HG03460 (cell line): ENCODE measurements around the gene B3GNT9.

Experiments
- ATAC-seq: cut with Tn5 transposase; IDR thresholded peaks from one replicate; pipeline ENCODE4 v1.9.1; 2021; ENCODE audit not compliant: unreplicated experiment

B3GNT9 gene

DNA sequence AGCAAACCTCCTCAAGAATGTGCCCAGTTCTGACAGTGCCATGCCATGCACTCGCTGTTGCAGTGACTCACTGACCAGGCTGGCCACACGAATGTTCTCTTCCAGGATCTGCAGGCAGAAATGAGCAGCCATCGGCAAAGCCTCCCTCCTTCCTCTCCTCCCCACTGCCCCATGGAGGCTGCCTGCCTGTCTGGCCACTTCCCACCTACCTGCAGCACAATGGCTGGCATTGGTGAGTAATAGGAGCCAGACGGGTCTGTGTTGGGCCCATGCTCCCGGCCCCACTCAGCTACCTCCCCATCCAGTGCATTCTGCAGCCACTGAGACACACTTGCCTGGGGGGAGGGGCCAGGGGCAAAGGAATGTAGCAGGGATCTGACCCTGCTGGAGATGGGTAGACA is 35.8 kb upstream of the B3GNT9 start:
- ATAC-seq, result no peak

DNA sequence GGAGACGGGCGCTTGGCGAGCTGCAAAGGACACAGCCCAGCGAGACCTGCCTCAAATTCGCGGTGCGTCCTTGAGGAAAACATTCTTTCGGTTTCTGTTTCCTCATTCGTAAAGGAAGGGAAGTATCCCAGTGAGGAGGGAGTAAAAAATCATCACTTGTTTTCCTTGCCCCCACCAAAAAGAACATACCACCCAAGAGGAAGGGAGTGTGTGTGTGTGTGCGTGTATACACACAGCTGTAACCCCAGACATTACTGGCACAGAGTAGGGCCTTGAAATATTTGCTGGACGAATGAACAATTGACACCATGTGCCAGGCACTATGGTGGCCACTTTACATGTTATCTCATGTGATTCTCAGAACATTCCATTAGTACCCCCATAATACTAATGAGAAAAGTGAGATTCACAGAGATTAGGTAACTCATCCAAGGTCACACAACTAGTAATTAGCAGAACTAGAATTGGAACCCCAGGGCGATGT is 34.9 kb upstream of the B3GNT9 start:
- no peak for ATAC-seq

DNA sequence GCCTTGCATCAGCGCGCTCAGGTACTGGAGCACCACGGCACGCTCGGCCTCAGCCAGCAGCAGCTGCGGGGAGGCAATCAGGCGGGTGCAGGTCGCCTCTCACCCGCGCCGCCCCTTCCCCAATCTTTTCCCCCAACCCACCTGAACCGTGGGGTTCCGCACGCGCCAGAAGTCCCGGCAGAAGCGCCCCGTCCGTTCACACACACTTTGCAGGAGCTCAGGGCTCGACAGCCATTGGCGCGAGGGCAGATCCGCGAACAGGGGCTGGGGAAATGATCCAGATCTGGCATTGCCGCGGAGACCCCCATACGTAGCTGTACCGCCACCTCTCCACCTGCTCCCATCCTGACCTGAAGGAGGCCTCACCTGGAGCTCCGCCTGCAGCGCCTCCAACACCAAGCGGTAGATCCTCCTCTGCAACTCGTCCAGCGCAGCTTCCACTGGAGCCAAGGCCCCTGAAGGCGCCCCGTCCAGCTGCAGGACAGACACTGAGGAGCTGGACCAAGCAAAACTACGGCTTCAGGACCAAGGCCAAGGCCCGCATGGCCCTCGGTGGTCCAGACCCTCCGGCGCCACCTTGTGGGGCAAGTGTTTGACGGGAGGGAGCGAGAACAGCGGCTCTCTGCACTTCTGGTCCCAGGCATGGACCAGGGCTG is 34.3 kb upstream of the B3GNT9 start:
- no peak for ATAC-seq

DNA sequence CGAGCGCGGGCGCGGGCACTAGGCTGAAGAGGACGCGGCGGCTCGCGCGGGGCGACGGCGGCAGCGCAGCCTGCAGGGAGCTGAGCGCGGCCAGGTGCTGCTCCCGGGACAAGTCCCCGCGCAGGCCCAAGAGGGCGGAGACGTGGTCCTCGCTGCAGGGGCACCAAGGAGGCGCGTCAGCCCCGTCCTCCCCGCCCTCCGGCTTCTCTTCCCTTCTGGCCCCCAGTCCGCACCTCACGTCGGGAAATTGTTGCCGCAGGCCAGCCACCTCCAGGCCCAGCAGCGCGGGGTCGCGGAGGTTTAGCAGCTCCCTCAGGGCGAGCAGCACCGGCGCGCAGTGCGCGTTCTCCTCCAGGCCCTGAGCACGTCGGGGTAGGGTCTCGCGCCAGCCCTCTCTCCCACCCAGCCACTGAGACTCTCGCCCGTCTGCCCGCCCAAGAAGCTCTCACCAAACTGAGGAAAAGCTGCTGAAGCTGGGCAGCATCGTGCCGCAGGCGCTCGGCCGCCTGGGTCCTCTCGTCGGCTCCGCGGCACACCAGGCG is 33.7 kb upstream of the B3GNT9 start:
- ATAC-seq, result peak; percentile 3

GRCh38 chr16:67183627-67184452 is 33.0 kb upstream of the B3GNT9 start, which contains the start of gene MATCAP1:
MATCAP1 (minus strand) TSS chr16:67183963; CDS start chr16:67180610, 3,353 bp downstream.
- ATAC-seq, result peak; percentile 91

- no peak for ATAC-seq
Observed at GRCh38 chr16:67183284-67183626, 32.5 kb upstream of the B3GNT9 start.

DNA sequence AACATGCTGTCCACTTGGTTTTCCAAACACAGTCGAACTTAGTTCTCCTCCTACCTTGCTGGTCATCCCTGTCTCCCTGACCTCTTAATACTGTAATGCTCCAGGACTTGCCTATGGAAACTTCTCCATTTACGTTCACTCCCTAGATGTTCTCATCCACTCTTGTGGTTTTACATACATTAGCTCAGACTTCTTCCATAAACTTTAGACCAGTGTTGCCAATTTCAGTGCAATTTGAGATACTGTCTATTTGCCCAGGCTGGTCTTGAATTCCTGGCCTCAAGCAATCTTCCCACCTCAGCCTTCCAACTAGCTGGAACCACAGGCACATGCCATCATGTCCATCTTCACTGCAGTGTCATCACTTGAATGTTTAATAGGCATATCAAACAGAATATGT is 31.5 kb upstream of the B3GNT9 start:
- no peak for ATAC-seq

DNA sequence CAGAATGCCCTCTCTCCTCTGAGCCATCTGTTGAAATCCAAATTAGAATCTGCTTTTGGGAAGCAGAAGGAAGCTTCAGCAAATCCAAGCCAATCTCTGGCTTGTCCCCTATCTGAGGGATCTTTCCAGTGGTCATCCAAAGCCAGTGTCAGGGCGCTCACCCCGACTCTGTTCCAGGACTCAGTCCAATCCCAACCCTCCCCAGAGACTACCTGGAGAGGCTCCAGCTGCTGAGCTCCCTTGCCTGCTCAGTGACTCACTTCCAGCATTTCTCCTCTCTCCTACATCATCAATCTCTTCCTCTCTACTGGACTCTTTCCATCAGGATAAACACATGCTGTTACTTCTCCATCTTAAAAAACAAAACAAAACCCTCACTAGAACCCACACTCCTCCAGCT is 30.5 kb upstream of the B3GNT9 start:
- no peak for ATAC-seq

DNA sequence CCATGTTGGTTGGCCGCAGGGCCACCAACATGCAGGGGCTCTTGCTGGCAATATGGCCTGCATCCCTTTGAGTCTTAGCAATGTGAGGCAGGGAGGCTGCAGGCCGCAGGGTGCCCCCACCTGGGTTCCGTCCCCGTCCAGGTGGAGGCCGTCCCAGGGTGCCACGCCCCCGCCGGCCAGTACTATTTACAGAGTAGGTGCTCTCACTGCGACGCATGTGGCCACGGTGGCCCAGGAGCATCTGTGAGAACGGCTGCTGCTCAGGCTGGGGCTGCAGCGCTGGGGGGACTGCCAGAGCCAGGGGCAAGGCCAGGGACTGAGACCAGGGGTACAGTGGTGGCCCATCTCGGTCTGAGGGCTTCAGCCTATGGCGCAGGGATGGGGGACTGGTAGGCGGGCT is 29.4 kb upstream of the B3GNT9 start:
- no peak for ATAC-seq

- no peak for ATAC-seq
Observed at GRCh38 chr16:67179421-67180080, 28.8 kb upstream of the B3GNT9 start.

GRCh38 chr16:67177743-67178699 is 27.2 kb upstream of the B3GNT9 start:
- ATAC-seq, result no peak

- ATAC-seq, result no peak
Observed at GRCh38 chr16:67176662-67177061, 25.9 kb upstream of the B3GNT9 start.

DNA sequence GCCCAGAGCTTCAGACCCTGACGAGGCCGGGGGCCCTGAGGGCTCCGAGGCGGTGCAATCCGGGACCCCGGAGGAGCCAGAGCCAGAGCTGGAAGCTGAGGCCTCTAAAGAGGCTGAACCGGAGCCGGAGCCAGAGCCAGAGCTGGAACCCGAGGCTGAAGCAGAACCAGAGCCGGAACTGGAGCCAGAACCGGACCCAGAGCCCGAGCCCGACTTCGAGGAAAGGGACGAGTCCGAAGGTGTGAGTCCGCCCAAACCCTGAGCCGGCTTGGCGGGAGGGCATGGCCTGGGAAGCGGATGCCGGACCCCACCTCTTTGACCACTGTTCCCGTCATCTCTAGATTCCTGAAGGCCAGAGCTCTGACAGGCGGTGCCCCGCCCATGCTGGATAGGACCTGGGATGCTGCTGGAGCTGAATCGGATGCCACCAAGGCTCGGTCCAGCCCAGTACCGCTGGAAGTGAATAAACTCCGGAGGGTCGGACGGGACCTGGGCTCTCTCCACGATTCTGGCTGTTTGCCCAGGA is 24.0 kb upstream of the B3GNT9 start:
- ATAC-seq, result no peak

DNA sequence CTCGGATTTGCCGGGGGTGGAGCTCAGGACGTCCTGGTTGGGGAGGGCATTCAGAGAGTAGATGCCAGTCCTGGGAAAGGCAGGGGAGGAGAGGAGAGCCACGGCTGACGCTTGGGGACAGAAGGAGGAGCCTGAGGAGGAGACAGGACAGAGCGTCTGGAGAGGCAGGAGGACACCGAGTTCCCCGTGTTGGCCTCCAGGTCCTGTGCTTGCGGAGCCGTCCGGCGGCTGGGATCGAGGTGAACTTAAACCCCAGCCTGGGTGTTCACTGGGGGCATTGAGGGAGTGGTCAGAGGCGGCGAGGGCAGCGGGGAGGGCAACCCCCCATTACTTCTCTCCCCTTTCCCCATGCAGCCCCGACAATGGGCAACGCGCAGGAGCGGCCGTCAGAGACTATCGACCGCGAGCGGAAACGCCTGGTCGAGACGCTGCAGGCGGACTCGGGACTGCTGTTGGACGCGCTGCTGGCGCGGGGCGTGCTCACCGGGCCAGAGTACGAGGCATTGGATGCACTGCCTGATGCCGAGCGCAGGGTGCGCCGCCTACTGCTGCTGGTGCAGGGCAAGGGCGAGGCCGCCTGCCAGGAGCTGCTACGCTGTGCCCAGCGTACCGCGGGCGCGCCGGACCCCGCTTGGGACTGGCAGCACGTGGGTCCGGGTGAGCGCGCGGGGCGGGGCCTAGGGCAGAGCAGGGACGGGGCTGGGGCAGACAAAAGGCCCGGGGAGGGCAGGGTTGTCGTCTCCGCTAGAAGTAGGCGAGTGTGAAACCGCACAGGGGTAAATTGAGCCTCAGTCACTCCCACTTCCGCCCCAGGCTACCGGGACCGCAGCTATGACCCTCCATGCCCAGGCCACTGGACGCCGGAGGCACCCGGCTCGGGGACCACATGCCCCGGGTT is 23.3 kb upstream of the B3GNT9 start:
- peak; percentile 38 for ATAC-seq

- no peak for ATAC-seq
Observed at GRCh38 chr16:67173323-67173722, 22.5 kb upstream of the B3GNT9 start.

DNA sequence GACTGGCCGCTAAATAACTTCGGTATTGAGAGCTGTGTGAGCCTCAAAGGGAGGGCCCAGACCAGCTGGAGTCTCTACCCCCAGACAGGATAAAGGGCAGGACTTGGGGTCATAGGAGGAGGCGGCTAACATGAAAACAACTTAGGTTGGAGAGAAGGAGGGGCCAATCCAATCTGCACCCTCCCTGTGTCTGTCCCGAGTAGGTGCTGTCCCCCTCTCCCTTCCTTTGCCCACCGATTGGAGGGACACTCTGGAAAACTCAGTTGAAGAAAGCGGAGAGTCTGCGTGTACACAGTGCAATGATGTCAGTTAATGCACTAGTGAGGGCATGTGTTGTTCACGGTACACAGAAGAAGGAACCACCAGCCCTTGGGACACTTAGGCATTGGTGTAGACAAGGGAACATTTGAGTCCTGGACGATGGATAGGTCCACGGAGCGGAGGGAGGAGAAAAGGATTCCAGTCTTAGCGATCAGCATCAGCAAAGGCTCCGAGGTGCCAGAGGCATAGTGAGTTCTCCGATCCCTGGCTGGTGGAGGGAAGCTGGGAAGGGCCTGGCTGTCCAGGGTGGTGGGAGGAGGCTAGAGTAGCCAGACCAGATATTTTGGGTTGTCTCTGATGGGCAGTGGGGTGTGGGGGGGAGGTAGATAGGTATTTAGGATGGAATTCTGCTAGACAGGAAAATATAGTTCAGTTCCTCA is 20.3 kb upstream of the B3GNT9 start:
- ATAC-seq, result peak; percentile 8

GRCh38 chr16:67170168-67170948 is 19.6 kb upstream of the B3GNT9 start, which contains the start of gene NOL3:
NOL3 (plus strand) TSS chr16:67170538.
- peak; percentile 45 for ATAC-seq
